Activated CD4-positive, alpha-beta memory T cell treated with anti-CD3 and anti-CD28 coated beads, Interleukin-2, amount 10 ng/mL, durations not matched to agents 7 days and 5 days (primary cell): ENCODE results near the gene USP5. TPM values are rescaled to one million over a fixed set of nuclear protein-coding genes. Genes with fewer than 3 reads are reported as not detected.

Experiments used
- CTCF ChIA-PET: fragments of 350-600 bp; sonication (Branson Sonifier 250); formaldehyde crosslinking; loops from one replicate; lab custom pipeline; 2021; ENCODE audit warnings: antibody characterized with exemption, inconsistent platforms; lab: Charles Lee
- POLR2A ChIA-PET: fragments of 350-600 bp; sonication (Branson Sonifier 250); formaldehyde crosslinking; loops from one replicate; lab custom pipeline; 2021; ENCODE audit warnings: antibody characterized with exemption; lab: Charles Lee
- DNase-seq: peaks from one replicate; pipeline ENCODE4 v3.0.0-alpha.2; 2020
- H3K27ac Mint-ChIP-seq: one replicate; pipeline ENCODE4 v1.8.0; 2021; ENCODE audit warnings: mild to moderate bottlenecking, mixed read lengths
- H3K27me3 Mint-ChIP-seq: one replicate; pipeline ENCODE4 v1.8.0; 2021; ENCODE audit warnings: mixed read lengths
- H3K36me3 Mint-ChIP-seq: one replicate; pipeline ENCODE4 v1.8.0; 2021; ENCODE audit warnings: low read depth, mixed read lengths
- H3K4me1 Mint-ChIP-seq: one replicate; pipeline ENCODE4 v1.8.0; 2021; ENCODE audit warnings: mixed read lengths
- H3K4me3 Mint-ChIP-seq: one replicate; pipeline ENCODE4 v1.8.0; 2021; ENCODE audit warnings: mild to moderate bottlenecking, mixed read lengths
- H3K9me3 Mint-ChIP-seq: one replicate; pipeline ENCODE4 v1.8.0; 2021; ENCODE audit warnings: mixed read lengths
- total RNA-seq, 2 experiments: library from RNA; stranded (reverse); gene quantifications; one replicate each; pipeline ENCODE4 v1.2.3, GENCODE V29; 2021

USP5 gene
- total RNA-seq, 2 experiments from 2014 or later, result 91.4 to 109 TPM

DNA sequence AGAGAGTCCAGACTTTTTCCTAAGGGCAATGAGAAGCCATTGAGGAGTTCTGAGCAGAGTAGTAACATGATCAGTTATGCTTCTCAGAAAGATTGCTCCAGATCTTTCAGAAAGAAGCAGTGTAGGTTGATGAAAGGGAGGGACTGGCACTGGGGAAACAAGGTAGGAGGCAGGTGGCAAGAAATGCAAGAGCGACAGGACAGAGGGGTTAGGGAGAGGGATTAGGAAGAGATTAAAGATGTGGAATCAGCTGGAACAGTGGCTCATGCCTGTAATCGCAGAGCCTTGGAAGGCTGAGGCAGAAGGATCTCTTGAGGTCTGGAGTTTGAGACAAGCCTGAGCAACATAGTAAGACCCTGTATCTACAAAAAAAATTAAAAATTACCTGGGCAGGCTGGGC, 4.3 kb upstream of the USP5 start:
- Mint-ChIP-seq H3K4me1 (peaks cover 30% of the 10 kb centered on the region), H3K9me3 (no peaks in the 10 kb centered on the region), H3K36me3 (peaks cover 46% of the 10 kb centered on the region), H3K27ac (no peak overlapping the region), H3K27me3 (no peaks in the 10 kb centered on the region), H3K4me3 (no peak overlapping the region)
- ChIA-PET POLR2A (interaction anchor here (1.0 to 8.9 kb wide), 2 partner anchors 8 to 20 kb away, joined by 5 to 312 read pairs; partner anchors contain the start of genes SPSB2 and TPI1), CTCF (interaction anchor here (1.4 kb wide), 1 partner anchor 12 kb away, joined by 9 read pairs; no protein-coding TSS in a partner anchor)
- DNase-seq, result no peak

DNA sequence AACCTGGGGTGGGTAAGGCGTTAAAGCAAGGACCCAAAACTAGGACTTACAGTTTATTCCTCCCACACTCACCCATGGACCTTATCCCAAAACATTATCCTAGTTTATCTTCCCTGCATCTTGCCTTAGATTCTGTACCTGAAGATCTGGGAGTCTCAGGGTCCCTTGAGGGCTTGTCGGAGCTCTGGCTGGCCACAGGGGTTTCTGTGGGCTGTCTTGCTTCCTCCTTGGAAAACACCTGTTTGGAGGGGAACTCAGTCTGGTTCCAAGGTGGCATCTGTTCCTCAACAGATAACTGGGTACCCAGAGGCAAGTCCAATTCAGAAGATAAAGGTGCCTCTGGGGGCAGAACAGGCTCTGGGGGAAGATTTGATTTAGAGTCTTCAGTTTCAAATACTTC, 2.5 kb upstream of the USP5 start:
- POLR2A ChIA-PET, result interaction anchor here (0.6 to 8.9 kb wide), 6 partner anchors 15 to 96 kb away, joined by 3 to 312 read pairs (median 45); partner anchors contain the start of genes CD4, MLF2, SPSB2 and TPI1
- no peak for DNase-seq

DNA sequence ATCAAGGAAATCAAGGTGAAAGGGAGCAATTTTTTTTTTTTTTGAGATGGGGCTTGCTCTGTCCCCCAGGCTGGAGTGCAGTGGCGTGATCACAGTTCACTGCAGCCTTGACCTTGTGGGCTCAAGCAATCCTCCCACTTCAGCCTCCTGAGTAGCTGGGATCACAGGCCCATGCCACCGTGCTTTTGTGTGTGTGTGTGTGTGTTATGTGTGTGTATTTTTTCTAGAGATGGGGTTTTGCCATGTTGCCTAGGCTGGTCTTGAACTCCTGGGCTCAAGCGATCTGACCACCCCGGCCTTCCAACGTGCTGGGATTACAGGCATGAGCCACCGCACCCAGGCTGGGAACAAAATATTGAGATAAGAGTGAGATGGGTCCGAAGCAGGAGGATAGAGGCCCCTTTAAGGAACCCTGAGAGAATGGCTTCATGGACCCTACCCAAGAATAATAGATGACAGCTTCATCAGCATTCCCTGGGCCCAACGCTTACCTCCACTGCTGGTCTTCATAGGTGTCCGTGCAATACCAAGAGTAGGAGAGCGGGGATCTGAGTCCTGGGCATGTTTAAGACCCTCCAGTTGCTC, 1.9 kb upstream of the USP5 start:
- POLR2A ChIA-PET, result interaction anchor here (0.6 to 8.9 kb wide), 9 partner anchors 16 to 161 kb away, joined by 3 to 312 read pairs (median 37); partner anchors contain the start of genes C12orf57, CD4, COPS7A and MLF2
- peak overlapping the region; percentile 85 for H3K4me3 Mint-ChIP-seq
- peak overlapping the region; percentile 73 for H3K27ac Mint-ChIP-seq
- CTCF ChIA-PET, result interaction anchor here (1.4 to 8.6 kb wide), 3 partner anchors 15 to 18 kb away, joined by 6 to 161 read pairs (median 35); partner anchors contain the start of genes SPSB2 and TPI1
- no peaks in the 10 kb centered on the region for H3K27me3 Mint-ChIP-seq
- no peaks in the 10 kb centered on the region for H3K9me3 Mint-ChIP-seq
- H3K36me3 Mint-ChIP-seq, result peaks cover 48% of the 10 kb centered on the region
- peaks cover 50% of the 10 kb centered on the region for H3K4me1 Mint-ChIP-seq
- DNase-seq, result no peak

More for the DNA sequence above, 2.5 kb upstream of the USP5 start:
- H3K9me3 Mint-ChIP-seq, result no peaks in the 10 kb centered on the region
- H3K27me3 Mint-ChIP-seq, result no peaks in the 10 kb centered on the region
- peaks cover 45% of the 10 kb centered on the region for H3K4me1 Mint-ChIP-seq
- CTCF ChIA-PET, result interaction anchor here (1.4 to 8.6 kb wide), 3 partner anchors 13 to 19 kb away, joined by 9 to 161 read pairs (median 35); partner anchors contain the start of genes SPSB2 and TPI1
- H3K36me3 Mint-ChIP-seq, result peaks cover 49% of the 10 kb centered on the region
- peak overlapping the region; percentile 62 for H3K27ac Mint-ChIP-seq
- H3K4me3 Mint-ChIP-seq, result peak overlapping the region; percentile 85

DNA sequence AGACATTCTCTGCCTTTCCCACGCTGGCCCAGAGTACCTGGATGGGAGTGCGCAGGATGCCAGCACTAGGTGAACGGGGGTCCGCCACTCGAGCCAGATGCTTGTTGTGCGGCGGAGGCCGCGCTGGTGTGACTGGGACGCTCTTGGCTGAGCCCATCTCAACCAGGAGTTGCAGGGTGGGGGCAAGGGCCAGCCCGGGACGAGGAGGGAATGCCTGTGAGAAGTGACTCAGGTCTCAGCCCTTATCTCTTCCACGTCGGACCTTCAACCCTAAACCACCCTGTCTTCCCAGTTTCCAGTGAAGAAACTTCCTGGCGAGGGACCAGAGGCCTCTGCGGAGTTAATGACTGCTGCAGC, 1.2 kb upstream of the USP5 start:
- no peak for DNase-seq
- POLR2A ChIA-PET, result interaction anchor here (0.5 to 8.9 kb wide), 35 partner anchors 9 to 380 kb away, joined by 3 to 312 read pairs (median 9); partner anchors contain the start of genes C12orf57, C1RL, CD4 and COPS7A
- Mint-ChIP-seq H3K27ac (peak overlapping the region; percentile 100), H3K9me3 (no peaks in the 10 kb centered on the region), H3K27me3 (no peaks in the 10 kb centered on the region), H3K36me3 (peaks cover 50% of the 10 kb centered on the region), H3K4me1 (peaks cover 50% of the 10 kb centered on the region), H3K4me3 (peak overlapping the region; percentile 85)
- CTCF ChIA-PET, result interaction anchor here (1.0 to 8.6 kb wide), 13 partner anchors 15 to 280 kb away, joined by 3 to 161 read pairs (median 6); partner anchors contain the start of genes C12orf57, COPS7A, ENO2 and MLF2

DNA sequence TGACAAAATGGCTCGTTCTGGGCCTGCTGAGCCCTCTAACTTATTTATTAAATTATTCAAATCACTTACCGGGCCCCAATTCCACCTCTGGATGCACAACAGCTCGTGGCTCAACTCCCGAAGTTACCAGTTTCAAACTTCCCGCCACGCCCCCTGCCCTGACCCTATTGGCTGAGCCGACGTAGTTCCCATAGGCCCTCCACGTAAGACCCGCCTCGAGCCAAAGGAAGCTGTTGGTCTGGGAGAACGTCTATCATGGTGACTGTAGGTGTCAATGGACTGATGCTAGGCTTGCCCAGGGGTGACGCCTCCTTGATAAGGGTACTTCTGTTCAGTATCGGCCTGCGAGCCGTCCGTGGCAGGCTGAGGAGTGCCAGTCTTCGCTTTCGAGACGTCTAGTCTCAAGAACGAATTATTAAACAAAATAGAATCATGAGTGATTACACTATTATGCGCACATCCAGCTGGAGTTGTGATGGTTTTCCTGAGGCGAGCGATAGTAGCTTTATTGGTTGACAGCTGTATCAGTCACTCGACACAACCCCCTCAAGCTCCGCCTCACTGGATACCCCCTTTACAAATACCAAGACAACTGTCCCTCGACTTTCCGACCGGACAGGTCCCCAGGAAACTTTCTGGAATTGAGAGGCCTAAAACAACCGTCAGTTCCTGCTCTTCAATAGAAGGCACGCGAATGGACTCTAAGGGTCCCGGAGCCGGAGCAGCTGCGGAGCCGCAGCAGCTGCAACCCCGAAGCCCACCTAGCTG, 613 bp upstream of the USP5 start, which contains the start of gene CDCA3:
TSS of gene CDCA3 (minus strand) at position 134 of the 768 bp plus-strand sequence. CDS start 334 bp downstream, outside the sequence.
- Mint-ChIP-seq H3K27ac (peak within 1 kb of the TSS; percentile 100), H3K4me1 (peaks cover 50% of the 10 kb centered on the region), H3K9me3 (no peaks in the 10 kb centered on the region), H3K27me3 (no peaks in the 10 kb centered on the region), H3K4me3 (peak within 1 kb of the TSS; percentile 85), H3K36me3 (peaks cover 50% of the 10 kb centered on the region)
- peak; percentile 95 for DNase-seq
- CTCF ChIA-PET, result interaction anchor here (0.6 to 8.6 kb wide), 18 partner anchors 16 to 281 kb away, joined by 3 to 161 read pairs (median 5); partner anchors contain the start of genes C12orf57, C1RL, COPS7A and ENO2
- POLR2A ChIA-PET, result interaction anchor here (0.5 to 8.9 kb wide), 49 partner anchors 9 to 381 kb away, joined by 3 to 312 read pairs (median 5); partner anchors contain the start of genes C12orf57, C1RL, CD4 and COPS7A

DNA sequence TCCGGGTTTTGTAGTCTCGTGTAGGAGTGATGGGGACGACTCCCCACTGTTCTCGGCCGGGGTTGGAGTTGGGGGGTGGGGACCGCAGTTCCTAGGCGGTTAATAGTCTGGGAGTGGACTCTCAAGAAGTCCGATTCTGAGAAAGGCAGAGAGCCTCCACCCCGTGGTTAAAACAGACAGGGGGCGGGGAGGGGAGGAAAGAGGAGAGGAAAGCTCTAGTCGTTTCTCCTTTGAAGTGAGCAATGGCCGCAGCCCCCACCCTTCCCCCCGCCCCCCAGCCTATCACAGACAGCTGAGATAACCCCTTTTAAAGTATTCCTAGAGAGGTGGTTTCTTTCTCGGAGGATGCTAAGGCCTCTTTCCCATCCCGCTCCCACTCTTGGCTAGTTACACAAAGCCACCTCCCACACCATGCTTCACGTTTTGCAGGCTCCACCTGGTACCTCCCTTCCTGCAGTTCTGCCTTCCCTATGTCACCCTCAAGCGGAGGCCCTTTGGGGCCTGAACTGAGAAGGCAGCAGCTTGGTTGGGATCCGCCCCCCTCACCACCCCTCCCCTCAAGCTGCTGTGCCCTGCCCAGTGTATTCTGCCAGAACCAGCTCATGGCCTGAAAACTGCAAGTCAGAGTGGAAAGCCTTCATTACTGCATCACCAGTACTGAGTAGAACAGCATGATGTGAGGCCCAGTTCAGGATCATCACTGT, 853 bp downstream of the USP5 start:
- H3K9me3 Mint-ChIP-seq, result no peaks in the 10 kb centered on the region
- CTCF ChIA-PET, result interaction anchor here (0.6 to 8.6 kb wide), 15 partner anchors 8 to 256 kb away, joined by 3 to 161 read pairs (median 5); partner anchors contain the start of genes C1RL, COPS7A, MLF2 and PTMS
- H3K4me1 Mint-ChIP-seq, result peaks cover 48% of the 10 kb centered on the region
- peaks cover 47% of the 10 kb centered on the region for H3K36me3 Mint-ChIP-seq
- DNase-seq, result peak; percentile 79
- no peaks in the 10 kb centered on the region for H3K27me3 Mint-ChIP-seq
- peak overlapping the region; percentile 85 for H3K4me3 Mint-ChIP-seq
- H3K27ac Mint-ChIP-seq, result peak overlapping the region; percentile 100
- POLR2A ChIA-PET, result interaction anchor here (0.7 to 8.9 kb wide), 35 partner anchors 8 to 406 kb away, joined by 3 to 312 read pairs (median 12); partner anchors contain the start of genes C12orf57, C1RL, CD4 and COPS7A

DNA sequence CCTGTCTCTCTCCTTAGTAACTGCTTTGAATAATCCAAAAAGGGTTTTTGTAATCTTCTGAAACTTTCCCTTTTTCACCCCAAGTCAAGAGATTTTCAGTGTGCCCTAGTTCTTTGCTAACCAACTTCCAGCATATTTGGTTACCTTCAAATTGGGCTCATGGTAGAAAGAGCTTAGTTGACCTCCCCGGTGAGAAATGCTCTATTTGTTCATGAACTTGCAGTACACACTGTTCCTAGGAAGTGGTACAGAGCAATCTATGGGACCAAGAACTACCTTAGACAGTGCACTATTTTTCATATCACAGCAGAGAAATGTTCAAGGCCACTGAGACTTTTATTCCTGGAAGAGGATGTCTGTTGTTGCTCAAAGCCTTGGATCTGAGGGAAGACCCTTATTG, 1.7 kb downstream of the USP5 start:
- H3K36me3 Mint-ChIP-seq, result peaks cover 47% of the 10 kb centered on the region
- no peak for DNase-seq
- no peaks in the 10 kb centered on the region for H3K27me3 Mint-ChIP-seq
- H3K27ac Mint-ChIP-seq, result peak overlapping the region; percentile 100
- POLR2A ChIA-PET, result interaction anchor here (0.9 to 8.9 kb wide), 20 partner anchors 8 to 255 kb away, joined by 3 to 312 read pairs (median 21); partner anchors contain the start of genes C12orf57, C1RL, CD4 and COPS7A
- CTCF ChIA-PET, result interaction anchor here (0.7 to 8.6 kb wide), 7 partner anchors 14 to 263 kb away, joined by 3 to 161 read pairs (median 8); partner anchors contain the start of genes MLF2, SPSB2, TPI1 and ZNF384
- H3K9me3 Mint-ChIP-seq, result no peaks in the 10 kb centered on the region
- H3K4me1 Mint-ChIP-seq, result peaks cover 44% of the 10 kb centered on the region
- peak overlapping the region; percentile 85 for H3K4me3 Mint-ChIP-seq

DNA sequence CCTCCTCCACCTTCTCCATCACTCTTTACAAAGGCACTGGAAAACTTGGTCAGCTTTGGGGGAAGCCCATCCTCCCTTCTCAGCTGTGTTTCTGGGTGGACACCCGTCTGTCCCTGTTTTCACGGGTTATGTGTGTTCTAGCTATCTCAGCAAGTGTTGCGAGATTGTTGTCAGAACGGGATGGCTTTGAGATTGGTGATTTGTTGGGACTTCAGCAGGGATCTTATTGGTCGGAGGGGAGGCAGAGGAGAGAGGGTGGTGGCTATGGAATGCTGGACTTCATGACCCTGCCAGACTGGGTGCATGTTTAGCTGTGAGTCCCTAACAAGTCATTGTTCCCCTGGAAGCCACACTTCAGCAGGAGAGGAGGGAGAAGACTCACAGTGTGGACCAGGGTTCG, 2.1 kb downstream of the USP5 start:
- ChIA-PET POLR2A (interaction anchor here (0.9 to 8.9 kb wide), 10 partner anchors 10 to 246 kb away, joined by 3 to 312 read pairs (median 24); partner anchors contain the start of genes CD4, COPS7A, ENO2 and P3H3), CTCF (interaction anchor here (8.6 kb wide), 1 partner anchor 14 kb away, joined by 161 read pairs; the partner anchor contains the start of genes SPSB2 and TPI1)
- H3K4me1 Mint-ChIP-seq, result peaks cover 41% of the 10 kb centered on the region
- no peaks in the 10 kb centered on the region for H3K27me3 Mint-ChIP-seq
- peak overlapping the region; percentile 100 for H3K27ac Mint-ChIP-seq
- no peaks in the 10 kb centered on the region for H3K9me3 Mint-ChIP-seq
- peaks cover 44% of the 10 kb centered on the region for H3K36me3 Mint-ChIP-seq
- H3K4me3 Mint-ChIP-seq, result peak overlapping the region; percentile 85
- DNase-seq, result no peak

DNA sequence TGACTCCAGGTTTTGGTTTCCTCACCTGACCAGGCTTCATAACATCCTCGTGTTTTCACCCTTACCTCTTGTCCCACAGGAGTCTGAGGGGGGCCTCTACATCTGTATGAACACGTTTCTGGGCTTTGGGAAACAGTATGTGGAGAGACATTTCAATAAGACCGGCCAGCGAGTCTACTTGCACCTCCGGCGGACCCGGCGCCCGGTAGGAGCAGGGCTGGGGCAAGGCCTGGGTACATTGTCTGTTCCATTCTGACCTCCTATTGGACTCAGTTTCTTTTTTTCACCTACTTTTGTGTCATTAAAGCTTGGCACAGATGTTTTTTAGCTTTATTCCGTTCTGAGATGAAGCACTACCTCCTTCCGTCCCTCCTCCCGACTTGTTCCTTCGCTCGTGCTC, 3.4 kb downstream of the USP5 start:
- Mint-ChIP-seq H3K27me3 (no peaks in the 10 kb centered on the region), H3K36me3 (peaks cover 45% of the 10 kb centered on the region), H3K9me3 (no peaks in the 10 kb centered on the region), H3K4me3 (no peak overlapping the region), H3K27ac (no peak overlapping the region), H3K4me1 (peaks cover 28% of the 10 kb centered on the region)
- ChIA-PET CTCF (interaction anchor here (1.3 to 8.6 kb wide), 2 partner anchors 13 to 36 kb away, joined by 6 to 161 read pairs; partner anchors contain the start of genes SPSB2 and TPI1), POLR2A (interaction anchor here (8.9 kb wide), 1 partner anchor 13 kb away, joined by 312 read pairs; the partner anchor contains the start of genes SPSB2 and TPI1)
- DNase-seq, result no peak

DNA sequence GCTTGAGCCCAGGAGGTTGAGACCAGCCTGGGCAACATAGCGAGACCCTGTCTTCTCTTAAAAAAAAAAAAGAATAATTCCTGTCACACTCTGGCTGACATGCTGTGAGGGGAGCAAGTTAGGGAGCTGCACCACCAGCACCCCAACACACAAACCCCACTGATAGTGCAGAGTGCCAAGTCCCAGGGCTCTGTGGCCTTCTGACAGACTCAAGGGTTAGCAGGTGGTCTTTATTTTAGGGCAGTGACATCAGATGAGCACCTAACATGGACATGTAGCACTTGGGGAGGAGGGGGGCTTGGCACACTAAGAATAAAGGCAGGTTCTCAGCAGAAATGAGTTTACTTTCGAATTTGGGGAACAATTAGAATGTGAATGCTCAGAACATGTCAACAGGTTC, 6.8 kb downstream of the USP5 start:
- Mint-ChIP-seq H3K4me1 (peaks cover 11% of the 10 kb centered on the region), H3K27ac (no peak overlapping the region), H3K4me3 (no peak overlapping the region), H3K36me3 (peaks cover 64% of the 10 kb centered on the region), H3K27me3 (no peaks in the 10 kb centered on the region), H3K9me3 (no peaks in the 10 kb centered on the region)
- DNase-seq, result no peak
- ChIA-PET CTCF (no interaction called here), POLR2A (interaction anchor here (1.0 to 1.5 kb wide), 3 partner anchors 10 to 85 kb away, joined by 3 to 9 read pairs (median 3); partner anchors contain the start of genes C12orf57, RNU7-1 and TPI1)

DNA sequence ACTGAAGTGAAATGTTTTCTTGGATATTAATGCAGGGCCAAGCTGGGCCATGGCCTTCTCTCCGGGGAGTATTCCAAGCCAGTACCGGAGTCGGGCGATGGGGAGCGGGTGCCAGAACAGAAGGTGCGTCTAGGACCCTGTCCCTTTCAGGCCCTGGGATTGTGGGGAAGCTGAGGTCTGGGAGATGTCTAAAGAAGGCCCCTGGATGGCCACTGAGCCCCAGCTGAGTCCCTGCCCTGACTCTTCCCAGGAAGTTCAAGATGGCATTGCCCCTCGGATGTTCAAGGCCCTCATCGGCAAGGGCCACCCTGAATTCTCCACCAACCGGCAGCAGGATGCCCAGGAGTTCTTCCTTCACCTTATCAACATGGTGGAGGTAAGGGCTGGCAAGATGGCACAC, 8.2 kb downstream of the USP5 start:
- no peaks in the 10 kb centered on the region for H3K4me1 Mint-ChIP-seq
- DNase-seq, result no peak
- H3K9me3 Mint-ChIP-seq, result no peaks in the 10 kb centered on the region
- POLR2A ChIA-PET, result interaction anchor here (2.3 kb wide), 1 partner anchor 8 kb away, joined by 19 read pairs; the partner anchor contains the start of genes CDCA3 and USP5
- no peaks in the 10 kb centered on the region for H3K27me3 Mint-ChIP-seq
- no peak overlapping the region for H3K27ac Mint-ChIP-seq
- CTCF ChIA-PET, result interaction anchor here (1.7 kb wide), 1 partner anchor 12 kb away, joined by 4 read pairs; no protein-coding TSS in a partner anchor
- H3K36me3 Mint-ChIP-seq, result peaks cover 66% of the 10 kb centered on the region
- H3K4me3 Mint-ChIP-seq, result no peak overlapping the region
